CD4-positive, alpha-beta T cell treated with Interleukin-12 subunit alpha and Interleukin-12 subunit beta, for 1 hour (primary cell): Measurements from ENCODE around the gene UBTD2.
"Not testable (repeated sequence)": the region's sequence is repeated elsewhere in the genome, so short reads cannot be mapped to it uniquely, and the experiment has no call there.

Experiments used
- DNase-seq: peaks from one replicate; pipeline ENCODE4 v3.0.0-alpha.2; 2020

Gene UBTD2

GRCh38 chr5:172291837-172292236, 8.3 kb upstream of the UBTD2 start:
- not testable (repeated sequence) for DNase-seq

GRCh38 chr5:172288465-172288864, 4.9 kb upstream of the UBTD2 start:
- no peak for DNase-seq

- DNase-seq: not testable (repeated sequence)
Measured at GRCh38 chr5:172287140-172287539, 3.6 kb upstream of the UBTD2 start.

GRCh38 chr5:172285226-172286143, 1.9 kb upstream of the UBTD2 start:
- no peak for DNase-seq

- DNase-seq: no peak
Measured at GRCh38 chr5:172284611-172284980, 1.0 kb upstream of the UBTD2 start.

- peak; percentile 78 for DNase-seq
Measured at GRCh38 chr5:172283862-172284610, 472 bp upstream of the UBTD2 start.

- DNase-seq: no peak
Measured at GRCh38 chr5:172282272-172283019, 1.1 kb downstream of the UBTD2 start.

GRCh38 chr5:172281346-172281745, 2.2 kb downstream of the UBTD2 start:
- no peak for DNase-seq

GRCh38 chr5:172280929-172281328, 2.6 kb downstream of the UBTD2 start:
- DNase-seq: no peak

- no peak for DNase-seq
Measured at GRCh38 chr5:172280317-172280716, 3.2 kb downstream of the UBTD2 start.

GRCh38 chr5:172278356-172278755, 5.2 kb downstream of the UBTD2 start:
- no peak for DNase-seq

GRCh38 chr5:172276214-172276613, 7.3 kb downstream of the UBTD2 start:
- DNase-seq: no peak

GRCh38 chr5:172274951-172275753, 8.4 kb downstream of the UBTD2 start:
- DNase-seq: peak; percentile 45

GRCh38 chr5:172267943-172268342, 15.6 kb downstream of the UBTD2 start:
- no peak for DNase-seq

GRCh38 chr5:172266676-172267092, 16.9 kb downstream of the UBTD2 start:
- no peak for DNase-seq

GRCh38 chr5:172266071-172266675, 17.4 kb downstream of the UBTD2 start:
- no peak for DNase-seq

GRCh38 chr5:172264815-172265395, 18.7 kb downstream of the UBTD2 start:
- no peak for DNase-seq

- DNase-seq: no peak
Measured at GRCh38 chr5:172255444-172255843, 28.1 kb downstream of the UBTD2 start.

- DNase-seq: no peak
Measured at GRCh38 chr5:172252501-172252900, 31.1 kb downstream of the UBTD2 start.

- no peak for DNase-seq
Measured at GRCh38 chr5:172251419-172251818, 32.1 kb downstream of the UBTD2 start.

GRCh38 chr5:172248637-172249036, 34.9 kb downstream of the UBTD2 start:
- DNase-seq: no peak

- DNase-seq: no peak
Measured at GRCh38 chr5:172245703-172246125, 37.9 kb downstream of the UBTD2 start.
